Skeletal muscle satellite cell (primary cell): ENCODE data around the gene BTBD6.

Experiments used
- H3K27me3 ChIP-seq: 2 replicates; pipeline ENCODE4 v1.7.0; 2013; ENCODE audit warnings: low read length; ENCODE audit not compliant: control insufficient read depth, insufficient read depth
- H3K36me3 ChIP-seq: 2 replicates; pipeline ENCODE4 v1.7.0; 2013; ENCODE audit warnings: mild to moderate bottlenecking, control low read depth, low read length; ENCODE audit not compliant: insufficient read depth
- H3K4me1 ChIP-seq: 2 replicates; pipeline ENCODE4 v1.7.0; 2013; ENCODE audit warnings: low read length; ENCODE audit not compliant: control insufficient read depth, insufficient read depth
- H3K4me2 ChIP-seq: 2 replicates; pipeline ENCODE4 v1.7.0; 2013; ENCODE audit warnings: mild to moderate bottlenecking, low read length
- H3K4me3 ChIP-seq: 2 replicates; pipeline ENCODE4 v1.7.0; 2013; ENCODE audit warnings: low read length
- H3K9ac ChIP-seq: 2 replicates; pipeline ENCODE4 v1.7.0; 2013; ENCODE audit warnings: mild to moderate bottlenecking, low read depth, low read length, moderate library complexity
- H3K9me3 ChIP-seq: replicated peaks from 2 replicates; pipeline ENCODE4 v1.7.0; 2013; ENCODE audit warnings: mild to moderate bottlenecking, control low read depth, low read length

BTBD6 gene

GRCh38 chr14:105212541-105213300 is 35.6 kb upstream of the BTBD6 start:
- Histone ChIP-seq H3K4me1 (no peaks in the 10 kb centered on the region), H3K4me3 (no peak overlapping the region), H3K36me3 (peaks cover 4% of the 10 kb centered on the region), H3K9ac (no peak overlapping the region), H3K9me3 (no peaks in the 10 kb centered on the region), H3K27me3 (no peaks in the 10 kb centered on the region), H3K4me2 (no peak overlapping the region)

- H3K36me3 ChIP-seq = peaks cover 4% of the 10 kb centered on the region
- H3K27me3 ChIP-seq = no peaks in the 10 kb centered on the region
- no peaks in the 10 kb centered on the region for H3K4me1 ChIP-seq
- H3K9me3 ChIP-seq = no peaks in the 10 kb centered on the region
- no peak overlapping the region for H3K9ac ChIP-seq
- H3K4me2 ChIP-seq = no peak overlapping the region
- H3K4me3 ChIP-seq = no peak overlapping the region
These were observed 35.0 kb upstream of the BTBD6 start for GRCh38 chr14:105213361-105213760.

GRCh38 chr14:105214324-105214915 is 33.9 kb upstream of the BTBD6 start:
- Histone ChIP-seq H3K4me2 (no peak overlapping the region), H3K27me3 (no peaks in the 10 kb centered on the region), H3K4me3 (no peak overlapping the region), H3K9ac (no peak overlapping the region), H3K4me1 (no peaks in the 10 kb centered on the region), H3K36me3 (peaks cover 12% of the 10 kb centered on the region), H3K9me3 (no peaks in the 10 kb centered on the region)

GRCh38 chr14:105215602-105216001 is 32.7 kb upstream of the BTBD6 start:
- H3K4me1 ChIP-seq = no peaks in the 10 kb centered on the region
- H3K4me2 ChIP-seq = no peak overlapping the region
- no peaks in the 10 kb centered on the region for H3K9me3 ChIP-seq
- no peak overlapping the region for H3K4me3 ChIP-seq
- no peaks in the 10 kb centered on the region for H3K27me3 ChIP-seq
- no peak overlapping the region for H3K9ac ChIP-seq
- H3K36me3 ChIP-seq = peaks cover 14% of the 10 kb centered on the region

GRCh38 chr14:105216490-105217247 is 31.7 kb upstream of the BTBD6 start:
- Histone ChIP-seq H3K4me2 (no peak overlapping the region), H3K9ac (no peak overlapping the region), H3K4me3 (no peak overlapping the region), H3K27me3 (no peaks in the 10 kb centered on the region), H3K36me3 (peaks cover 23% of the 10 kb centered on the region), H3K9me3 (no peaks in the 10 kb centered on the region), H3K4me1 (no peaks in the 10 kb centered on the region)

- Histone ChIP-seq H3K9me3 (no peaks in the 10 kb centered on the region), H3K27me3 (no peaks in the 10 kb centered on the region), H3K4me2 (no peak overlapping the region), H3K9ac (no peak overlapping the region), H3K4me3 (no peak overlapping the region), H3K36me3 (peaks cover 30% of the 10 kb centered on the region), H3K4me1 (no peaks in the 10 kb centered on the region)
These were observed 30.6 kb upstream of the BTBD6 start for GRCh38 chr14:105217774-105218173.

GRCh38 chr14:105218611-105219010 is 29.7 kb upstream of the BTBD6 start:
- no peaks in the 10 kb centered on the region for H3K4me1 ChIP-seq
- no peaks in the 10 kb centered on the region for H3K27me3 ChIP-seq
- H3K4me2 ChIP-seq = no peak overlapping the region
- no peak overlapping the region for H3K4me3 ChIP-seq
- no peaks in the 10 kb centered on the region for H3K9me3 ChIP-seq
- peaks cover 37% of the 10 kb centered on the region for H3K36me3 ChIP-seq
- no peak overlapping the region for H3K9ac ChIP-seq

- Histone ChIP-seq H3K36me3 (peaks cover 37% of the 10 kb centered on the region), H3K4me2 (no peak overlapping the region), H3K9me3 (no peaks in the 10 kb centered on the region), H3K4me3 (no peak overlapping the region), H3K4me1 (no peaks in the 10 kb centered on the region), H3K9ac (no peak overlapping the region), H3K27me3 (no peaks in the 10 kb centered on the region)
These were observed 29.2 kb upstream of the BTBD6 start for GRCh38 chr14:105219043-105219612.

- Histone ChIP-seq H3K9ac (no peak overlapping the region), H3K36me3 (peaks cover 37% of the 10 kb centered on the region)
These were observed 28.6 kb upstream of the BTBD6 start for GRCh38 chr14:105219753-105220152.

GRCh38 chr14:105220699-105221597 is 27.4 kb upstream of the BTBD6 start:
- H3K36me3 ChIP-seq = peaks cover 37% of the 10 kb centered on the region

More at GRCh38 chr14:105219753-105220152, 28.6 kb upstream of the BTBD6 start:
- Histone ChIP-seq H3K4me1 (no peaks in the 10 kb centered on the region), H3K9me3 (no peaks in the 10 kb centered on the region), H3K27me3 (no peaks in the 10 kb centered on the region), H3K4me2 (no peak overlapping the region), H3K4me3 (no peak overlapping the region)

More at GRCh38 chr14:105220699-105221597, 27.4 kb upstream of the BTBD6 start:
- Histone ChIP-seq H3K4me1 (no peaks in the 10 kb centered on the region), H3K27me3 (no peaks in the 10 kb centered on the region), H3K9me3 (no peaks in the 10 kb centered on the region), H3K9ac (no peak overlapping the region), H3K4me2 (no peak overlapping the region), H3K4me3 (no peak overlapping the region)
